CD4-positive, alpha-beta T cell treated with Interleukin-21 for 1 hour (primary cell): ENCODE results near the gene AP3S2.
"Not testable (repeated sequence)": the region's sequence is repeated elsewhere in the genome, so short reads cannot be mapped to it uniquely, and the experiment has no call there.

Experiments used
- DNase-seq: peaks from one replicate; pipeline ENCODE4 v3.0.0-alpha.2; 2020

Gene AP3S2

DNA sequence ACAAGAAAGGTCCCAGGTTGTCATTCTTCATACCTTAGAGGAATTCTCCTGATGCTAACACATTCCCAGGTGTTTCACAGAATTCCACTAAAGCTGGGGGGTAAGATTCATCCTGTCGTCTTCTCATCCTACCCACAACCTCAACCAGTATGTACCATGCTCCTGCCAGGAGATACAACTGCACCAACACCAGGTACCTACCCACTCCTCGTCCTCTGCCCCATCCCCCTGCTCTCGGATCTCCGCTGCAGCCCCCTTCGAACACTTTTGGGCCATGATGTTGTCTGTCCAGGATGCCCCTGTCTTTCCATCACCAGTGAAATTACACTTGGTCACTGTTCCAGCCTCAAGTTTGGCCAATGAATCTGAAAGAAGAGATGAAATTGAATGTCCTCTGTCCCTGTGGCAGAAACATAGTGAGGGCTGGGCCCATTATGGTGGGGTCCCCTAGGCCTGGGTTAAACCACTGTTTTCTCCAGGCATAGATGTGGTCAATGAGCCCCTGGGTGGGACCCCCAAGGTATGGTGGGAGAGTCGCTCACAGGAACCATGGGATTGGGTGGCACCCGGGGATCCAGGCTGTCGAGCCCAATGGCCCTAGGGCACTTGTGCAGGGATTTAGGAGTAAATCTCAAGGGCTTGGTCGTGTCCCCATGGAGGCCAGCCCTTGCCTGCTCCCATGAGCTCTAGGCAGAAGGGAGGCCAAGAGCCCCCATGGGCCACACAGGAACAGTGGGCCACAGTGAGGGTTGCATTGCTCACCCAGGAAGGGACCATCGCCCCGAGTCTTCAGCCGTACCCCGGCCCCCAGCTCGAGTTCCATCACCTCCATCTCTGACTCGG, 9.4 kb upstream of the AP3S2 start:
- no peak for DNase-seq

DNA sequence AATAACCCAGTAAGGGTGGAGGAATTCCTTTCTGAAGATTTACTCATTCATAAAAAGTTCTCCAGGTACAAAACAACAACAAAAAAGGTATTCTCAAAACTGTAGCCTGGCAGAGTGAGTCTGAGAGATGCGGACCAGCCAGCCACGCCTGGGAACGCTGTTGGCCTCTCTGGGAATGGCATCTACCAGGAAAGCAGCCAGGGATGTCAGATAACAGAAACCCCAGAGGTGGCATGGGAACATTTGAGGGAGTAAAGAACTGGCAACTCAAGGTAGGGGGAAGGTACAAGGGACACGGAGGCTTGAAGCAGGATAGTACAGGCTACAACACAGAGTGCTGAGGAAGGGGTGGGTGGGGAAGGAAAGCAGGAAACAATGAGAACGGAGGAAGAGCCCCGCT, 7.1 kb upstream of the AP3S2 start:
- no peak for DNase-seq

GRCh38 chr15:89899951-89900567, 6.3 kb upstream of the AP3S2 start:
- DNase-seq: no peak

GRCh38 chr15:89899295-89899945, 5.6 kb upstream of the AP3S2 start:
- no peak for DNase-seq

DNA sequence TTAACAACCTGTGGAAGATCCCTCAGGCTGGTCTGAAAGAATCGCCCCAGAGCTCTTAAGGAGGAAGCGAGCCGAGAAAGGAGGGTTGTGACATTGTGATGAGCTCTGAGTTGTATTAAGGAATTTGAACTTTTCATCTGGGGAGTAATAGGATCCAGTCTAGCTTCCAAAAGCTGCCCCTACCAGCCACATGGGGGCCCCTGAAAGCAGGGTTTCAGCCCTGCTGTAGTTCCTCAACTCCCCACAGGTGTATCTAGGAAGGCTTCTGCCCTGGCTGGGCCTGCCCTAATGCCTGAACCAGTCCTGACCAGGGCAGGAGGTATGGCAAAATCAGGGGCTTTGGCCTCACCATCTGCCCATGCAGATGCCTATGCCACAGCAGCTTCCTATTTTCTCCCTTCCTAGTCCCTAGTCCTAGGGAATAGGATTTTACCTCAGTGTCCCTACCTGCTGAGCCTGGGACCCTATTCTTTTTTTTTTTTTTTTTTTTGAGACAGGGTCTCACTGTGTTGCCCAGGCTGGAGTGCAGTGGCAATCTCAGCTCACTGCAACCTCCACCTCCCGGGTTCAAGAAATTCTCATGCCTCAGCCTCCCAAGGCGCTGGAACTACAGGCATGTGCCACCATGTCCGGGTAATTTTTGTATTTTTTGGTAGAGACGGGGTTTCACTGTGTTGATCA, 5.0 kb upstream of the AP3S2 start:
- DNase-seq: peak; percentile 59

DNA sequence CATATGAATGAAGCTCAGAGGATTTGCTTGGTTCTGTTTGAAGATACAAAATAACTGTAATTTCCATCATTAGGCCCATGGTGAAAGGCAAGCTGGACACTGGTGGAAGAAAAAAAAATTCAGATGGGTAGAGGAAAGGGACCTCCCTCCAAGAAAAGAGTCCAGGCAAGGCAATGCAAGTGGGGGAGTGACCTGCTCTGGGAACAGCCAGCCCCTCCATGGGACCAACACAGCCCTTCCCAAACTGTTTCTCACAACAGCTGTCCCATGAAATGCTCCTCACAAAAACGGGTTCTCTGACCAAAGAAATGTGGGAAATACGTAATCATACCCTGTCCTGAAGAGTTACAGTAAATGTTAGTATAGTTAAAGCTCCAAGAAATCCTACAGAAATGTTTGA, 4.4 kb upstream of the AP3S2 start:
- no peak for DNase-seq

GRCh38 chr15:89893027-89893426, 767 bp downstream of the AP3S2 start:
- no peak for DNase-seq

- no peak for DNase-seq
Observed at GRCh38 chr15:89888214-89888804, 5.5 kb downstream of the AP3S2 start.

DNA sequence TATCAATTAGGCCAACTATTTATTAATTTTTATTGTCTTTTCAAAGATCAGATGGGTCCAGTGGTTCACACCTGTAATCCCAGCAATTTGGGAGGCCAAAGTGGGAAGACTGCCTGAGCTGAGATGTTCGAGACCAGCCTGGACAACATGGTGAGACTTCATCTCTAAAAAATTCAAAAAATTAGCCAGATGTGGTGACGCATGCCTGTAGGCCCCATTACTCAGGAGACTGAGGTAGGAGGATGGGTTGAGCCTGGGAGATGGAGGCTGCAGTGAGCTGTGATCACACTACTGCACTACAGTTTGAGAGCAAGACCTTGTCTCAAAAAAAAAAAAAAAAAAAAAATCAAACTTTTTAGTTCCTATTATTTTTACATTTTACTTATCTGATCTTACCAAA, 8.2 kb downstream of the AP3S2 start:
- DNase-seq: no peak

GRCh38 chr15:89885179-89885578, 8.6 kb downstream of the AP3S2 start:
- not testable (repeated sequence) for DNase-seq

DNA sequence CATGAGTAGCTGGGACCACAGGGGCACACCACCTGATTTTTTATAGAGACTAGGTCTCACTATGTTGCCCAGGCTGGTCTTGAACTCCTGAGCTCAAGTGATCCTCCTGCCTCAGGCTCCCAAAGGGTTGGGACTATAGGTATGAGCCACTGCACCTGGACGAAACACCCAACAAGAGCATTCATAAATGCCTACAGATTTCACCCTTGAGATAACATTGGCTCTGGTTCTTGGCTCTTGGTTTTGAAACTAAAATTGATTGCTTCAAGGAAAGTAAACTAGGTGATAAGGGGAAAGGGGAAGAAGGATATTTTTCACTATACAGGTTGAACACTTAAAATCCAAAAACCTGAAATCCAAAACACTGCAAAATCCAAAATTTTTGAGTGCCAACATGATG, 10.3 kb downstream of the AP3S2 start:
- DNase-seq: no peak

- no peak for DNase-seq
Observed at GRCh38 chr15:89880727-89881126, 13.1 kb downstream of the AP3S2 start.

DNA sequence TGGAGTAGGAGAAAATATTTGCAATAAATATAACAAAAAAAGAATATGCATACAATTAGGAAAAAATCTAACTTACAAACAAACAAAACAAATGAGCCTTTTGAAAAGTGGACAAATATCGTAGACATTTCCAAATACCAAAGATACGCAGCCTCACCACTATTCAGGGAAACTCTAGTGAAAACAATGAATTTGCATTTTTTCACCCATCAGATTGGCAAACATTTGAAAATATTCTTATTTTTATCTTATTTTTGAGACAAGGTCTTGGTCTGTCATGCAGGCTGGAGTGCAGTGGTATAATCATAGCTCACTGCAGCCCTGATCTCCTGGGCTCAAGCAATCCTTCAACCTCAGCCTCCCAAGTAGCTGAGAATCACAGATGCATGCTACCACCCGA, 15.5 kb downstream of the AP3S2 start:
- no peak for DNase-seq

DNA sequence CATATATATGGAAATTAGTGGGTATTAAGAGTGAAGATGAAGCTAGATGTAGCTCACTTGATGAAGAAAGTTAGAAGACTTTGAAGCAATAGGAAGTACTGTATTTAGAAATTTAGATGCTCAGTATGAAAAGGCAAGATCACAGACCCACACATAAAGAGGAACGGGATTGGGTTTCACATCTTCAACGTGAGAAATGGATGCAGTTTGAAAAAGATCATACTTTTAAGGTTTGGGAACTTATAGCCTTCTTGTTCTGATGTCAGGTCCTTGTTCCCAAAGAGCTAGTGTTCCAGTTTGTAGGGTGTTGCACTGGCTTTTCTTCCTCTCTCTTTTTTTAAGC, 16.7 kb downstream of the AP3S2 start:
- DNase-seq: no peak

DNA sequence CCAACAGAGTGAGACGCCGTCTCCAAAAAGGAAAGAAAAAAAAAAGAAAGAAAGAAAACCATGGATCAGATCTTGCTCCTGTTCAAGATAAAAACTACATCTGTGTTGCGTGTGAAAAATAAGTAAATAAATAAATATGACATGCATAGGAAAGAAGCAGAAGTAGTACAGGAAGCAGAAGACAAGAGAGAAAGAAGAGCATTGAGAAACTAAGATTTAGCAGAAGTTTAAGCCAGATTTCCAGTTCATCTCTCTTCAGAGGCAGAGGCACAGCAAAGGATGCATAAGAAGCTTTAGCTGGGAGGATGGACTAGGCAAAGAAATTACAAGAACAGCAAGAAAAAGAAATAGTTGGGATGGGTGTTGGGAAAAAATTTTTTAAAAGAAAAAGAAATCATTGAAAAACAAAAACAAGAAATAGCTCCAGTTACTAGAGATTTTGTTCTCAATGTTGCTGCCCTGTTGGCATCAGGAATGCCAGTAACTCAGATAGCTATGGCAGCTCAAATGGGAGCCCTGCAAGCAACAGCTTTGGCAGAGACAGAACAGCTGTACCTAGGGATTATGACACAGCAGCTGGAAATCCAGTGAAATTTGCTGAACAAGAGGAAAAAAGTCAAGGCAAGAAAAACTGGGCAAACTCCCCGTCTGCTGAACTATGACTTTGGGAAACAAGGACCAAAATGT, 17.3 kb downstream of the AP3S2 start:
- no peak for DNase-seq

DNA sequence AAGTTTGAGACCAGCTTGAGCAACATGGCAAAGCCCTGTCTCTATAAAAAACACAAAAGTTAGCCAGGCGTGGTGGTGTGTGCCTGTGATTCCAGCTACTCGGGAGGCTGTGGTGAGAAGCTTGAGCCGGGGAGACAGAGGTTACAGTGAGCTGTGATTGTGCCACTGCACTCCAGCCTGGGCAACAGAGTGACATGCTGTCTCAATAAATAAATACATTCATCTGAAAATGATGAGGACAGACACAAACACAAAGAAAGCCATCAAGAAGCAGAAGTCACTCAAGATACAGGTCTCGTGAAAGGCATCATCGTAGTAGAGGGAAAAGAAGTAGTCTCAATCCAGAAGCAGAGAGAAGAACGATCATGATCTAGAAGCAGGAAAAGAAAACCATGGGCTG, 18.1 kb downstream of the AP3S2 start:
- no peak for DNase-seq

DNA sequence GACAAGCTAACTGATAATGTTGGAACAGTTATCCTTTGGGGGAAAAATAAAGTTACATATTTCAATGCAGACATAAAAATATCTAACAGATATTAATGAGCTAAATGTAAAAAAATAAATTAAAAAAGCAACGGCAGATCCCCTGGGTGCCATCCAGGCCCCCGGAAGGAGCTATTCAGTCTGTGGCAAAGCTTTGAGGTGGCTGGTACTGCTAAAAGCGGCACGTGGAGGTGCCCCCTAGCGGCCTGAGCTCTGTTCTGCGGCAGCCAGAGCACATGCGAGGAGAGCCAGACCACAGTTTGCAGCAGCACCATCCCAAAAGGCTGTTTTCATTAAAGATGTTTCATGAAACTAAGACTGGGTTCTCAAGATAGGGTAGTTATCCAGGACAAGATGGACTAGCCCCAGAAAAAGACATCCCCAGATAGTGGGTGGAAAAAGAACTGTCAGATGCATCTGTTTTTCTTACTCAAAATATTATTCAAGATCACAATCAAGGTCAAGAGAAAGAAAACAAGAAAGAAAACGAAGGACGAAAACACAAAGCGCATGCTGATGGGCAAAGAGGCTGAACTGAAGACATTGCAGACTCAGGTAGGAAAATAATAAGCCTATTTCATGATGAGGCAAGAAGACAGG, 18.7 kb downstream of the AP3S2 start:
- DNase-seq: peak; percentile 80

GRCh38 chr15:89870688-89871288, 23.0 kb downstream of the AP3S2 start:
- DNase-seq: no peak

DNA sequence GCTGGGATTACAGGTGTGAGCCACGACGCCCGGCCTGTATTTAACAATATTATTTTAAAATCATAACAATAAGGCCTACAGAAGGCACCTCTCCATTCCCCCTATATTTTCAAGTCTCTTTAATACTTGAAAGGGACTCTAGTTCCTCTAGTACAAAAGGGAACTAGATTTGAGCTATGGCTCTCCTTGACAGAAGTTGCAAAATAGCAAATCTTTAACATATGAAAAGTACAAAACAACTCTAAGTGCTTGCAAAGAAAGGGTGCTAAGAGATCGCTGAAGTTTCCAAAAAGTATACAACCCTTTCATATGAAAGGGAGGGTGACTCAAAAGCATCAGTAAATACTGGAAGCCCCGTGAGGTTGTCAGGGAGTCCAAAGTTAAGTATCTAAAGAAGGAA, 23.8 kb downstream of the AP3S2 start:
- no peak for DNase-seq

GRCh38 chr15:89869490-89869889, 24.3 kb downstream of the AP3S2 start:
- not testable (repeated sequence) for DNase-seq

GRCh38 chr15:89864958-89865739, 28.6 kb downstream of the AP3S2 start:
- no peak for DNase-seq
